ENCODE measurements around the gene DOK3.
"Not testable (repeated sequence)": the region's sequence is repeated elsewhere in the genome, so short reads cannot be mapped to it uniquely, and the experiment has no call there.

DOK3 gene

DNA sequence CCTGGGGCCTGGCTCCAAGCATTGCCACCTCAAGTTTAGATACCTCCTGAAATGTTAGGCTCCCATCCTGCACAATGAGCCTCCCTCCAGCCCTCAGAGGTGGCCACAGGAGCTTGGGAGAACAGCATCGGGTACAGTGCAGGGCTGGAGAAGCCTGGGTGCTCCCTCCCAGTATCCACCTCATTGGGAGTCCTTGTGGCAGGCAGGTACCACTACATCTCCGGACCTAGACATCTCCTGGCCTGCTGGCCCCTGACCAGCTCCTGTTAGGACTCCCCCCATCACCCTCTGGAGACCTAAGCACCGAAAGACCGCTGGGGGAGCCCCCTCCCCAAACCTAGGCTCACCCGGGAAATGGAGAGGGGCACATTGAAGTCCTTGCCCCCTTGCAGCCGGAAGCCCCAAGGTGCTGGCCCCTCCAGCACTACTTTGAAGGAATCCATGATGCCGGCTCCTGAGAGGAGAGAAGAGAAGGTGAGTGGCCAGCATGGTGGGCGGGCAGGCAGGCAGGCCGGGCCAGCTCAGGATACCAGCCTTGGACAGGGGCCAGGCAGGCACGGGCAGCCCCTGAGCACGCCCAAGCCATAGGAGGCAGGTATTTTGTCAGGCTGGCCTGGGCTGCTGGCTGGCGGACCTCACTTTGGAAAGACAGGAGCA, 13.4 kb downstream of the DOK3 start:
- no peak for DNase-seq

- DNase-seq: no peak
Measured at GRCh38 chr5:177495243-177496060, 14.2 kb downstream of the DOK3 start.

GRCh38 chr5:177494346-177495195, 15.1 kb downstream of the DOK3 start:
- no peak for DNase-seq

DNA sequence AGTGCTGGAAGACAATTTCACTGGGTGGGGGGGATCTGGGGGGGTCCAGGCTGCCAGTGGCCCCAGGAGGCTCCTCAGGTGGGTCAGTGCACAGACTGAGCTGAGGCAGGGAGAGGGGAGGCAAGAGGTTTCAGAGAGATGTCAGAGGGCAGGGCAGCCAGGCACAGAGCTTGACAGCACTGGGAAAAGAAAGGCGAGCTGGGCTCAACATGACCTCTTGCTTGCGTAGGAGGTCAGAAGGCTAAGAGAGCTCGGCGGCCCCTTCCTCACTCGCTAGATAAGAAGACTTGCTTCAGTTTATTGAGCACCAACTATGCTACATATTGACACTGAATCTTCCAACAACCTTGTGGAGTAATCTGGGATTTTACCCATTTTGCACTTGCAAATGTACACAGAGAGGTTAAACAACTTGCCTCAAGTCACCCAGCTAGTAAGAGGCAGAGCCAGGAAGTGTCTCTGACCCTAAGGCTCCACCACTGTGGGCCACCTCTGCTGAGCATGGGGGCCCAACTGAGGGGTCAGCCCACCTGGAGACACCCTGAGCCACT, 15.8 kb downstream of the DOK3 start:
- no peak for DNase-seq

- DNase-seq: no peak
Measured at GRCh38 chr5:177492841-177493240, 16.8 kb downstream of the DOK3 start.

DNA sequence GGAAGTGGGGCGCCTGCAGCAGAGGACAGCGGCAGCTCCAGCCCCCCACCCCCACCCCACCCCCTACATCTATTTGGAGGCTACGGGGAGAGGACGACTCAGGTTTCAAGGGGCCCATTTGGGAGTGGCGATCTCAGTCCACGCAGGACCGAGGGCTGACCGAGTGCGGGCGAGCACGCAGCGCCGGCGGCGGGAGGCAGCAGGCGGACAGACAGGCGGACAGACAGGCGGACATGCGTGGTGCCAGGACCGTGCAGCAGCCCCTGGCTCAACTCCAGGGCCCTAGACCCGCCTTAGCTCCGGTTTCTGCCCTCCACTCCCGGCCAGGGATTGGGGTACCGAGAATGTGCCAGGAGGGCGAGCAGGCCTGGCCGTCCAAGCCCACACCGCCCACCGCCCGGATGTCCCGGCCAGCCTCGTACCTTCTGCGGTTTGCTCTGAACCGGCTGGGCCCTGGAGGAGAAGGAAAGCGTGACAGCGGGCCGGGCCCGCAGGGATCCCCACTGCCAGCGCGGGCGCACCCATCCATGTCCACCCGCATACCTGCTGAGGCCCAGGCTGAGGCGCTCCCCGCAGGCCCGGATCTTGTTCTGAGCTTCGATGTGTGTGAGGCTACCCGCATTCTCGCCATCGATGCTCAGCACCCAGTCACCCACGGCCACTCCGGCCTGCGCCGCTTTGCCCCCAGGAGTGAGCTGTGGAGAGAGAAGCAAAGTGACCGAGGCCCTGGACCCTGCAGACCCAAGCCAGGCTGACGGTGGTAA, 17.5 kb downstream of the DOK3 start:
- DNase-seq: no peak

DNA sequence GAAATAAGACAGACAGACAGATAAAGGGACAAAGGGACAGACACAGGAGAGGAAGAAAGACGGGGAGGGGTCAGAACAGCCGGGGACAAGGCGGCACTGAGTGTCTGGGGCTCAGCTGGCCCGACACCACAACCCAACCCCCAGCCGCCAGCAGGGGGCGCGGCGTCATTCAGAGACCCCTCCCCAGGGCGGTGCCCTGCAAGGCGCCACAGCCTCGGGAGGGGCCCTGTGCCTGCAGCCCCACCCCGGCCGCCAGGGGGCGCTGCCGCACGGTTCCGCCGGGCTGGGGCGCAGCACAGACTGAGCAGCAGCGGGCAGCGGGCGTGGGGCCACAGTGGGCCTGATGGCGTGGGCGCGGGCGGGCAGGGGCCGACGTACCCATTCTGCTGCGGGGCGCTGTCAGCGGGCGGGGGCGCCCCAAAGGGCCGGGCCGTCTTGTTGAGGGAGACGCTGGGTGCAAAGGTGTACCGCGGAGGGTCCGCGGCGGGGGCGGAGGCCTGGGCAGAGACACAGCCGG, 18.1 kb downstream of the DOK3 start:
- no peak for DNase-seq

GRCh38 chr5:177490992-177491391, 18.6 kb downstream of the DOK3 start:
- no peak for DNase-seq

GRCh38 chr5:177490311-177490991, 19.2 kb downstream of the DOK3 start:
- DNase-seq: no peak

GRCh38 chr5:177489119-177489716, 20.4 kb downstream of the DOK3 start:
- DNase-seq: no peak

DNA sequence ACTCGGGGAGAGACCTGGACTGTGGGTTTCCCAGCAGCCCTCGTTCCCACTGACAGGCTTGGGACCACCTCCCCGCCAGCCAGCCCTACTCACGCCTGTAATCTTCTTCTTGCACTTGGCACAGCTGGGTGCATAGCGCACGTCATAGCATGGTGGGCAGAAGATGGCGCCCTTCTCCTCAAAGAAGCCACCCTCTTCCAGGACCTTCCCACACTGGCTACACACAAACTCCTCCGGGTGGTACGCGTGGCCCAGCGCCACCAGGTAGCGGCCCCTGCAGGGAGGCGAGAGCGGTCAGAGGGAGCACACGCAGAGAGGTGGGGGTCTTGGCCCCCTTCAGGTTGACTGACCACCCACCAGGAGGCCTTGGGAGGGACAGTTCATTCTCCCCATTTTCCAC, 21.7 kb downstream of the DOK3 start:
- DNase-seq: no peak

DNA sequence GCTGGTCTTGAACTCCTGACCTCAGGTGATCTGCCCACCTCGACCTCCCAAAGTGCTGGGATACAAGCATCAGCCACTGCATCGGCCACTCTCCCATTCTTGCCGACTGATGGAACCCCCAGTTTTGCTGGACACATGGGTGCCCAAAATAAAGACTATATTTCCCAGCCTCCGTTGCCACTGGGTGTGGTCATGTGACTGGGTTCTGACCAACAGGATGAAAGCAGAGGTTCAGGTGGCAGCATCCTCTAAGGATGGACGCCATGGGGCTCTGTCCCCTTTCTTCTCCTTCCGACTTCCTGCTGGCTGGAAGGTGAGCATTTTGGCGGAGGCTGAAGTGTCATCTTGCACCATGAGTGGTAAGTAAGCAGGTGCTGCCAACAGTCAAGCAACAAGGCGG, 22.5 kb downstream of the DOK3 start:
- no peak for DNase-seq

GRCh38 chr5:177486256-177486655, 23.4 kb downstream of the DOK3 start:
- no peak for DNase-seq

- DNase-seq: not testable (repeated sequence)
Measured at GRCh38 chr5:177485753-177486152, 23.9 kb downstream of the DOK3 start.

- no peak for DNase-seq
Measured at GRCh38 chr5:177484902-177485549, 24.6 kb downstream of the DOK3 start.

DNA sequence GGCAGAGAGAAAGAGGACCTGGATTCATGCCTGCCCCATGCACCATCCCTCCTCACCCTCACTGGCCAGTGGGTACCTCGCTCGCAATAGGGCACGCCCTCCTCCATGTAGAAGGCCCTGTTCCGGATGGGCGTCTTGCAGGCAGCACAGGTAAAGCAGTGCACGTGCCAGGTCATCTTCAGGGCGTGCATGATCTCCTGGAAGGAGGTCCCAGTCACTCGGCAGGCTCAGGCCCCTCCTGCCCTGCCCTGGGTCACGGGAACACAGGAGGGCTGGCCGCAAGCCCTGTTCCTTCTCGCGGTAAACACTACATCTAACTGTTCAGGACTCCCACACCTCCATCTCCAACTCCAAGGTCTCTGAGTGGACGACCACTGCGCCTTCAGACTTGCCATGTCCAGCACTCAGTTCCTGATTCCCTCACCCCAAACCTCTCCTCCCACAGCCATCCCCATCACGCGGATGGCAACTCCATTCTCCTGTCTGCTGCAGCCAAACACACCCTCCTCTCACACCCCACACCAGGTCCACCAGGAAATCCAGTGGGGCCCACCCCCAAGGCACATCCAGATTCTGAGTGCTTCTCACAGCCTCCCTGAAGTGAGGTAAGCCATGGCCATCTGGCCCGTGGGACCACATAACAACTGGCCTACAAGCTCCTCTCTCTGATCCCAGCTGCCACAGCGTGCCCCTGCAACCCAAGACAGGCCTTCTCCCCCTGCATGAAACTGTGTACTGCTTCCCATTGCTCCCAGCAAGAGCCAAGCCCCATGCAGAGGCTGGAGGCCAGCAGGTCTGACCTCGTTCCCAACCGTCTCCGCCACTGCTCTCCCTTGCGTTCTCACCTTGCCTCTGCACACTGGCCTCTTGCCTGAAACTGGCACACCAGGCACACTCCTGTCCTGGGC, 25.4 kb downstream of the DOK3 start:
- no peak for DNase-seq

GRCh38 chr5:177483042-177483441, 26.6 kb downstream of the DOK3 start:
- no peak for DNase-seq

GRCh38 chr5:177482359-177482795, 27.2 kb downstream of the DOK3 start:
- DNase-seq: no peak

GRCh38 chr5:177479774-177480173, 29.9 kb downstream of the DOK3 start:
- peak; percentile 53 for DNase-seq
